Thoracic aorta (tissue), 2 donors: Measurements from ENCODE around the gene COMMD7. TPM values are rescaled to one million over a fixed set of nuclear protein-coding genes. Genes with fewer than 3 reads are reported as not detected.
"Not testable (repeated sequence)": the region's sequence is repeated elsewhere in the genome, so short reads cannot be mapped to it uniquely, and the experiment has no call there.

ENCODE experiments used
- ATAC-seq: fragments of 150-250 bp; one replicate; pipeline ENCODE4 v1.8.0; 2017; ENCODE audit warnings: low read depth; ENCODE audit not compliant: insufficient number of reproducible peaks, low FRiP score
- DNase-seq: peaks from one replicate; pipeline ENCODE4 v3.0.0-alpha.2; 2020; ENCODE audit warnings: low spot score
- H3K27ac ChIP-seq, 2 donors: fragments of 200-600 bp; sonication (generic); 1 replicate in 1 of 2; 2 replicates in 1 of 2; pipeline ENCODE4 v1.5.1; 2016; ENCODE audit warnings: mild to moderate bottlenecking in 2 of 2, moderate library complexity in 2 of 2
- H3K27me3 ChIP-seq: fragments of 200-600 bp; sonication (generic); replicated peaks from 2 replicates; pipeline ENCODE4 v1.6.0; 2016; ENCODE audit warnings: mild to moderate bottlenecking; ENCODE audit not compliant: insufficient read depth
- H3K36me3 ChIP-seq: fragments of 200-600 bp; sonication (generic); one replicate; pipeline ENCODE4 v1.5.1; 2016
- H3K4me1 ChIP-seq, 2 donors: fragments of 200-600 bp; sonication (generic); 1 replicate in 1 of 2; 2 replicates in 1 of 2; pipeline versions ENCODE4 v1.5.1 to v1.6.0; 2016; ENCODE audit warnings: low read depth in 2 of 2, mild to moderate bottlenecking in 1 of 2; ENCODE audit not compliant: control insufficient read depth in 1 of 2
- H3K4me3 ChIP-seq: fragments of 200-600 bp; sonication (generic); 2 replicates; pipeline ENCODE4 v1.5.1; 2016; ENCODE audit warnings: mild to moderate bottlenecking
- H3K9me3 ChIP-seq: fragments of 200-600 bp; sonication (generic); 2 replicates; pipeline ENCODE4 v1.5.1; 2016
- CTCF ChIP-seq: fragments of 200-600 bp; sonication (generic); IDR thresholded peaks from one replicate; pipeline ENCODE4 v1.5.1; 2019; ENCODE audit warnings: antibody characterized with exemption
- total RNA-seq, 2 donors: library from RNA; depleted of rRNA; stranded (reverse); fragments of >200 nt; gene quantifications; one replicate each; pipeline versions ENCODE4 v1.1.0 to v1.2.3, GENCODE V29; 2016

The COMMD7 gene
- total RNA-seq, 2 donors from 2014 or later: 15.7 to 24.6 TPM

GRCh38 chr20:32711346-32711745 is 31.9 kb downstream of the COMMD7 start:
- Histone ChIP-seq H3K36me3 (peaks cover 6% of the 10 kb centered on the region), H3K27me3 (no peaks in the 10 kb centered on the region), H3K9me3 (no peaks in the 10 kb centered on the region), H3K4me1 (peaks cover 0 to 5% of the 10 kb centered on the region in 2 donors), H3K27ac (no peak overlapping the region), H3K4me3 (no peak overlapping the region)
- ATAC-seq (no peak), DNase-seq (no peak)
- TF ChIP-seq CTCF: no peak

GRCh38 chr20:32709632-32710121 is 33.6 kb downstream of the COMMD7 start:
- DNase-seq (no peak), ATAC-seq (no peak)
- no peak for TF ChIP-seq CTCF
- H3K27ac ChIP-seq: no peak overlapping the region
- H3K36me3 ChIP-seq: peaks cover 16% of the 10 kb centered on the region
- no peak overlapping the region for H3K4me3 ChIP-seq
- peaks cover 0 to 5% of the 10 kb centered on the region in 2 donors for H3K4me1 ChIP-seq
- H3K9me3 ChIP-seq: no peaks in the 10 kb centered on the region
- H3K27me3 ChIP-seq: no peaks in the 10 kb centered on the region

GRCh38 chr20:32709029-32709631 is 34.1 kb downstream of the COMMD7 start:
- H3K4me3 ChIP-seq, H3K27ac ChIP-seq, ATAC-seq, DNase-seq, H3K4me1 ChIP-seq, H3K9me3 ChIP-seq, H3K27me3 ChIP-seq: not testable (repeated sequence)
- peaks cover 20% of the 10 kb centered on the region for H3K36me3 ChIP-seq

- H3K27me3 ChIP-seq: no peaks in the 10 kb centered on the region
- H3K4me1 ChIP-seq: peaks cover 0 to 5% of the 10 kb centered on the region in 2 donors
- H3K4me3 ChIP-seq: no peak overlapping the region
- ATAC-seq: no peak
- no peak for DNase-seq
- no peak overlapping the region for H3K27ac ChIP-seq
- TF ChIP-seq CTCF: no peak
- no peaks in the 10 kb centered on the region for H3K9me3 ChIP-seq
- H3K36me3 ChIP-seq: peaks cover 26% of the 10 kb centered on the region
Observed at GRCh38 chr20:32707691-32708581, 35.3 kb downstream of the COMMD7 start.

- no peak for TF ChIP-seq CTCF
- H3K9me3 ChIP-seq: no peaks in the 10 kb centered on the region
- H3K4me3 ChIP-seq: no peak overlapping the region
- no peak overlapping the region for H3K27ac ChIP-seq
- no peaks in the 10 kb centered on the region for H3K27me3 ChIP-seq
- peaks cover 0 to 5% of the 10 kb centered on the region in 2 donors for H3K4me1 ChIP-seq
- H3K36me3 ChIP-seq: peaks cover 40% of the 10 kb centered on the region
- no peak for DNase-seq
- no peak for ATAC-seq
Observed at GRCh38 chr20:32706486-32706885, 36.8 kb downstream of the COMMD7 start.
